Upper lobe of left lung (tissue), 6 donors: ENCODE results near the gene OR51F2. TPM values are rescaled to one million over a fixed set of nuclear protein-coding genes. Genes with fewer than 3 reads are reported as not detected.

Experiments
- ATAC-seq, 2 donors: fragments of 200-7000 bp; cut with Tn5 transposase; one replicate each; pipeline ENCODE4 v1.9.1; 2022; ENCODE audit warnings: mild to moderate bottlenecking in 2 of 2, moderate library complexity in 2 of 2; ENCODE audit not compliant: low FRiP score in 2 of 2
- DNase-seq, 2 donors: peaks; one replicate each; pipeline ENCODE4 v3.0.0-alpha.2; 2019 to 2020
- H3K27ac ChIP-seq, 4 donors: fragments of 200-600 bp; sonication (generic); one replicate each; pipeline ENCODE4 v1.5.1; 2016 to 2019
- H3K27me3 ChIP-seq, 4 donors: fragments of 200-600 bp; sonication (generic); one replicate each; pipeline ENCODE4 v1.5.1; 2017 to 2019
- H3K36me3 ChIP-seq, 4 donors: fragments of 200-600 bp; sonication (generic); one replicate each; pipeline ENCODE4 v1.5.1; 2016 to 2019
- H3K4me1 ChIP-seq, 4 donors: fragments of 200-600 bp; sonication (generic); one replicate each; pipeline ENCODE4 v1.5.1; 2018 to 2019
- H3K4me3 ChIP-seq, 4 donors: fragments of 200-600 bp; sonication (generic); one replicate each; pipeline ENCODE4 v1.5.1; 2017 to 2019; ENCODE audit warnings: mild to moderate bottlenecking in 2 of 4, moderate library complexity in 1 of 4
- H3K9me3 ChIP-seq, 4 donors: fragments of 200-600 bp; sonication (generic); one replicate each; pipeline ENCODE4 v1.5.1; 2018 to 2019
- EP300 ChIP-seq, 4 donors: sonication (generic); formaldehyde crosslinking; IDR thresholded peaks; one replicate each; pipeline ENCODE4 v1.5.1; 2017; ENCODE audit warnings: antibody characterized with exemption in 4 of 4, control low read depth in 2 of 4
- POLR2A ChIP-seq, 4 donors: fragments of 450-650 bp; IDR thresholded peaks; one replicate each; pipeline ENCODE4 v1.5.1; 2016 to 2017; ENCODE audit warnings: antibody characterized with exemption in 4 of 4, mild to moderate bottlenecking in 2 of 4
- POLR2AphosphoS5 ChIP-seq, 2 donors: sonication (generic); formaldehyde crosslinking; IDR thresholded peaks; one replicate each; pipeline ENCODE4 v1.5.1; 2017; ENCODE audit warnings: antibody characterized with exemption in 2 of 2
- WGBS, 2 donors: methylation state at CpG; one replicate each; pipeline ENCODE4 v1.1.5; 2017 to 2018; 5-methylcytosine and 5-hydroxymethylcytosine counted together
- total RNA-seq, 6 donors: library from RNA; depleted of rRNA in 4 of 6; stranded (reverse); fragments of >200 nt in 4 of 6; gene quantifications; one replicate each; pipeline versions ENCODE4 v1.1.0 to v1.2.1, GENCODE V29; 2016 to 2021
- TF ChIP-seq, protein P1 (sequence below), 6 experiments: fragments of 450-650 bp in 4 of 6; fragments of 200-600 bp in 2 of 6; sonication (generic) in 2 of 6; IDR thresholded peaks; one replicate each; pipeline ENCODE4 v1.5.1; 2016 to 2019; ENCODE audit warnings: antibody characterized with exemption in 6 of 6
- donor health status: DM: no; HTN: no; CAD: no; lungs with moderate emphysema.
- donor health status: DM: no; HTN: yes; CAD: no; lungs with severe emphysema.

The OR51F2 gene
- total RNA-seq, 6 donors from 2014 or later: not detected

GRCh38 chr11:4804280-4804679, 16.8 kb upstream of the OR51F2 start, which contains the start of gene OR52R1:
Gene OR52R1 (minus strand): TSS chr11:4804380. CDS start chr11:4804380, 0 bp downstream.
- no peak for ATAC-seq
- WGBS, 2 donors: 81 to 89% methylated on average over 3 of the region's 3 CpGs

DNA sequence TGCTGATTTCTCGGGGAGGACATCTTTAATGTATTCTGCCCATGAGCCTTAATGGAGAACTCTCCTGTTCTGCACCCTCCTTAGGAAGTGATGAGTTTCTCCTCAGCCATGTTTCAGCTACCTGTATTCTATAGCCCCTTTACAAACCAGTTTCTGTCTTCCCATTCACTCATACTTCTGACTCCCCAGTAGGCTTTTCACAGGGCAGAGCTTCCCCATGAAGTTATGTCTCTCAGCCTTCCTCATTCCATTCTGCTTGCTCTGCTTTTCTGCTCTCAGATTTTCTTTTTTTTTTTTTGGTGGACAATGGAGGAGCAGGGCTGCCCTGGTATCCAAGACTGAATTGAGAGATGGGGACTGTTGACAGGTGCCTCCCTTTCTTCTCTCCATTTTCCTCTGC, 12.6 kb upstream of the OR51F2 start:
- Histone ChIP-seq H3K36me3 (no peaks in the 10 kb centered on the region), H3K4me1 (no peaks in the 10 kb centered on the region), H3K9me3 (no peaks in the 10 kb centered on the region), H3K27me3 (no peaks in the 10 kb centered on the region), H3K4me3 (no peak overlapping the region), H3K27ac (no peak overlapping the region)
- TF ChIP-seq, protein P1, sequence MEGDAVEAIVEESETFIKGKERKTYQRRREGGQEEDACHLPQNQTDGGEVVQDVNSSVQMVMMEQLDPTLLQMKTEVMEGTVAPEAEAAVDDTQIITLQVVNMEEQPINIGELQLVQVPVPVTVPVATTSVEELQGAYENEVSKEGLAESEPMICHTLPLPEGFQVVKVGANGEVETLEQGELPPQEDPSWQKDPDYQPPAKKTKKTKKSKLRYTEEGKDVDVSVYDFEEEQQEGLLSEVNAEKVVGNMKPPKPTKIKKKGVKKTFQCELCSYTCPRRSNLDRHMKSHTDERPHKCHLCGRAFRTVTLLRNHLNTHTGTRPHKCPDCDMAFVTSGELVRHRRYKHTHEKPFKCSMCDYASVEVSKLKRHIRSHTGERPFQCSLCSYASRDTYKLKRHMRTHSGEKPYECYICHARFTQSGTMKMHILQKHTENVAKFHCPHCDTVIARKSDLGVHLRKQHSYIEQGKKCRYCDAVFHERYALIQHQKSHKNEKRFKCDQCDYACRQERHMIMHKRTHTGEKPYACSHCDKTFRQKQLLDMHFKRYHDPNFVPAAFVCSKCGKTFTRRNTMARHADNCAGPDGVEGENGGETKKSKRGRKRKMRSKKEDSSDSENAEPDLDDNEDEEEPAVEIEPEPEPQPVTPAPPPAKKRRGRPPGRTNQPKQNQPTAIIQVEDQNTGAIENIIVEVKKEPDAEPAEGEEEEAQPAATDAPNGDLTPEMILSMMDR (IDR thresholded peaks at IDR 0.05): no peak
- TF ChIP-seq POLR2A (IDR thresholded peaks at IDR 0.05) (no peak), POLR2AphosphoS5 (IDR thresholded peaks at IDR 0.05) (no peak), EP300 (IDR thresholded peaks at IDR 0.05) (no peak)
- ATAC-seq (no peak), DNase-seq (no peak)
- WGBS, 2 donors: 83 to 100% methylated on average over 1 of the region's 1 CpG

More at GRCh38 chr11:4804280-4804679, 16.8 kb upstream of the OR51F2 start, which contains the start of gene OR52R1:
- no peaks in the 10 kb centered on the region for H3K27me3 ChIP-seq
- H3K4me3 ChIP-seq: no peak within 1 kb of the TSS
- no peaks in the 10 kb centered on the region for H3K9me3 ChIP-seq
- no peaks in the 10 kb centered on the region for H3K4me1 ChIP-seq
- no peak for DNase-seq
- H3K27ac ChIP-seq: no peak within 1 kb of the TSS
- H3K36me3 ChIP-seq: no peaks in the 10 kb centered on the region
- TF ChIP-seq POLR2AphosphoS5 (IDR thresholded peaks at IDR 0.05) (no peak), EP300 (IDR thresholded peaks at IDR 0.05) (no peak), POLR2A (IDR thresholded peaks at IDR 0.05) (no peak)
- TF ChIP-seq, protein P1 (IDR thresholded peaks at IDR 0.05): no peak

DNA sequence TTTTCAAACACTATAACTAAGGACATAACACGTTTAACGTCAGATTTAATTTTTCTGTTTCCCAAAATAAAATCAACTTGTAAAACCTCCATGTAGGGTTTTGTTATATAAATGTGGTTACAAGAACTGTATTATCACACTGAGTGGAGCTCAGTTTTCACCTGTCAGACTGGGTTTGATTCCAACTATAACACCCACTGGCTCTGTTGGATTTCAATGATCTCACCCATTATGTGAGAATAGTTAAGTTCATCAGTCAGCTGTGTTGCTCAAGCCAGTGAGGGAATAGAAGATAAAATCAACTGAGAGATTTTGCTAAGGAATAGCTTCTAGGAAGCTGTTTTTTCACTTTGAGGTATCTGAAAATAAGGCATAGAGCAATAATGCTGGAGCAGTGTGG, 11.9 kb upstream of the OR51F2 start:
- no peaks in the 10 kb centered on the region for H3K4me1 ChIP-seq
- DNase-seq (no peak), ATAC-seq (no peak)
- TF ChIP-seq POLR2AphosphoS5 (IDR thresholded peaks at IDR 0.05) (no peak), EP300 (IDR thresholded peaks at IDR 0.05) (no peak), POLR2A (IDR thresholded peaks at IDR 0.05) (no peak)
- TF ChIP-seq, protein P1 (IDR thresholded peaks at IDR 0.05): no peak
- H3K9me3 ChIP-seq: no peaks in the 10 kb centered on the region
- no peaks in the 10 kb centered on the region for H3K27me3 ChIP-seq
- no peaks in the 10 kb centered on the region for H3K36me3 ChIP-seq
- no peak overlapping the region for H3K4me3 ChIP-seq
- 82 to 84% methylated on average over 2 of the region's 2 CpGs for WGBS, 2 donors
- H3K27ac ChIP-seq: no peak overlapping the region

GRCh38 chr11:4825132-4825531, 4.0 kb downstream of the OR51F2 start:
- H3K27ac ChIP-seq: no peak overlapping the region
- no peak for DNase-seq
- no peak overlapping the region for H3K4me3 ChIP-seq
- TF ChIP-seq POLR2AphosphoS5 (IDR thresholded peaks at IDR 0.05) (no peak), EP300 (IDR thresholded peaks at IDR 0.05) (no peak), POLR2A (IDR thresholded peaks at IDR 0.05) (no peak)
- TF ChIP-seq, protein P1 (IDR thresholded peaks at IDR 0.05): no peak
- no peak for ATAC-seq
- no peaks in the 10 kb centered on the region for H3K9me3 ChIP-seq
- H3K36me3 ChIP-seq: no peaks in the 10 kb centered on the region
- no peaks in the 10 kb centered on the region for H3K4me1 ChIP-seq
- no peaks in the 10 kb centered on the region for H3K27me3 ChIP-seq

GRCh38 chr11:4826425-4826824, 5.3 kb downstream of the OR51F2 start:
- H3K9me3 ChIP-seq: no peaks in the 10 kb centered on the region
- no peak for TF ChIP-seq POLR2AphosphoS5 (IDR thresholded peaks at IDR 0.05)
- TF ChIP-seq POLR2A (IDR thresholded peaks at IDR 0.05): no peak
- TF ChIP-seq, protein P1 (IDR thresholded peaks at IDR 0.05): no peak
- no peak for TF ChIP-seq EP300 (IDR thresholded peaks at IDR 0.05)
- H3K36me3 ChIP-seq: no peaks in the 10 kb centered on the region
- no peak for DNase-seq
- no peak for ATAC-seq
- H3K4me3 ChIP-seq: no peak overlapping the region
- H3K27me3 ChIP-seq: no peaks in the 10 kb centered on the region
- H3K4me1 ChIP-seq: no peaks in the 10 kb centered on the region
- no peak overlapping the region for H3K27ac ChIP-seq
